ENCODE measurements around the gene ZMYND10.

Gene ZMYND10

DNA sequence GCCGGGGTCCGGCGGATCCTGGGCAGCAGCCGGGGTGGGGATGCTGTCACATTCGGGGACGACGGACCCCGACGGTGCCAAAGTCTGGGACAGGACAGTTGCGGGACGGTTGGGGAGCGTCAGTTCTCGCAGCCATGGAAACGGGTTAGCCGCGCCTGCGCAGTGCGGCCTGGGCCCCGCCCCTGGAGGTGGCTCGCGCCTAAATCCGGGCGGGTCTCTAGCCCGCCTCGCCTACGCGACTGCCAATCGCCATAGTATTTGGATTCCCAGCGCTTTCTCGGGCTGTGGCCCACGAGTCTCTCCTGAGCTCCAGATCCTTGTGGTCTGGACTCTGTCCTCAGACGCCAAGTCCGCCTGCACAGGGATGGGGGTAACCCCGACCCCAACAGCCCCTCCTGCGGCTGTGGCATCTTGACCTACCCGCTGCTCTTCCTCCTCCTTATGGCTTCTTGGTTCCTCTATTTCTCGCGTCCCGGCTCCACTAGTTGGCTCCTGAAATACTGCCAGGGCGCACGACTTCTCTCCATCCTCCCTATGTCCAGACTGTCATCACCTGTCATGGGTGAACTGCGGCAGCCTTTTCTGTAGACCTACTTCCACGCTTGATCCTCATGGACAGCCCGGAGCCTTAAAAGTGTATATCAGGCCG, at the start of gene ZMYND10:
Gene ZMYND10, minus strand, starts transcription at position 147 of the 649 bp plus-strand sequence. CDS start 153 bp downstream, outside the sequence.
- DNase-seq = peak; percentile 57 to 68 (median 60)

DNA sequence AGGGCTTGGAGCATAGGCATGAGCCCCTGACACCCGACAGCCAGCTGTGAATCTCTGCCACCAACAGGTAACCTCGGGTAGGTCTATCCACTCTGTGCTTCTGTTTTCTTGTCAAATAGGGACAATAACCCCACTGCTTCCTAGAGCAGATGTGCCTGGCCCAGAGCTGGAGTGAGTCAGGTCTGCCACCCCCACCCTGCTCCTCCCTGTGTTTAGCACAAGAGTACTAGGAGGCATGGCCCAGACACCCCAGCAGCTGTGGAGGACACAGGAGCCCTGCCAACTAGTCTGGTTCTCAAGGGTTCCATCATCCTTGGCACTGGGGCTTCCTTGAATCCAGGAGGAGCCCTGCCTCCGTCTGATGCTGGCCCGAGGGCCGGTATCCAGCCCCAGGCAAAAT, 47.5 kb upstream of the ZMYND10 start:
- DNase-seq = no peak

DNA sequence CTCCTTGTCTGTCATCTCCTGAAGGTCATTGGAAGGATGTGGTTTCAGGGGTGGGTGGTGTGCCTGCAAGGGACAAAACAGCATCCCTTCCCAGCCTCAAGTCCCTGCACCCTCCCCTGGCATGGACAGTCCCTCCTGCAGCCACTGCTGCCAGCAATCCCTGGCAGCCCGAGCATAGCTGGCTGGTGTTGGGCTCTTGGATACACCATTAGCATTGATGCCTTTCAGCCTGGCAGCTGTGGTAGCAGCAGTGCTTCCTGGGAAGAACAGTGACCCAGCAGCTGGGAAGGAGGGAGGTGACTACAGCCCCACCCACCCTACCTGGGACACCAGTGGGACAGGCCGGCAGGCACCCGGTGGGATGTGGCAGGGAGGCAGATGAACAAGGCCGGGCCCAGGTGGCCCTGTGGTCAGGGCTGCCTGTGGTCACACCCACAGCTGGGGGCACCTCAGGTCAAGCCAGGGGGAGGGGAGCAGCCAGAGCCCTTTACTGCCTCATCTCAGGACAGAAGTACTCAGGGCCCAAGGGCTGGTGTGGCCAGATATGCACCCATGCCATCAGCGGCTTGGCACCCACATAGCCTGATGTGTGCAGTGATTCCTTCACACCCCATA, 46.7 kb upstream of the ZMYND10 start:
- DNase-seq = no peak

DNA sequence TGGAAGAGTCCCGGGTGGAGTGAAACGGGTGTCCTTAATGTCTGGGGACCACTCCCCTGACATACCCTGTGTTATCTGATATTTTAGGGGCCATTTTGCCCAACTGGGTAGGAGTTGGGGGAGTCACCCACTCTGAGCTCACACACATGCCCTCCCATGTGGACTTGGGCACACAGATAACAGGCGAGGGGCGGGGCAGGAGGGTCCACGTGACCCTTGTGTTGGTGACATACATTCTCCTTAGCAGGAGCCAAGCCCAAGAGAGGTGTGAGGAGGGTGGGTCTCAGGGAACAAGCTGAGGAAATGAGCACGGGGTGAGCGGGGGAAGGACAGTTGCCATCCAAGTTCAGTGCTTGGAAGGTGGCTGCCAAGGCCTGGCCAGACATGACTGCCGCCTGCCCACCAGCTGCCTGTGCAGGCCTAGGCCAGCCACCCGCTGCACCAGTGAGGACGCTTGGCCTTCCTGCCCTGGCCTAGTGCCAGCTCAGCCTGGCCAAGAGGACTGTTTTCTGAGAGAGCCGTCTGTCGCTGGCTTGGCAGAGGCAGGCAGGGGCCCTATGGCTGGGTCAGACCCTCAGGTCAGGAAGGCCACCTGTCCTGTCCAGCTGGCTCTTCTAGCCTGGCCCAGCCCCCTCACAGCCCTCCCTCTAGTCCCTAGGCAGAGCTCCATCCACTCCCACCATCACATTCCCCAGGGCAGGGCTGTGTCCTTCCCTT, 45.1 kb upstream of the ZMYND10 start:
- DNase-seq = no peak

DNA sequence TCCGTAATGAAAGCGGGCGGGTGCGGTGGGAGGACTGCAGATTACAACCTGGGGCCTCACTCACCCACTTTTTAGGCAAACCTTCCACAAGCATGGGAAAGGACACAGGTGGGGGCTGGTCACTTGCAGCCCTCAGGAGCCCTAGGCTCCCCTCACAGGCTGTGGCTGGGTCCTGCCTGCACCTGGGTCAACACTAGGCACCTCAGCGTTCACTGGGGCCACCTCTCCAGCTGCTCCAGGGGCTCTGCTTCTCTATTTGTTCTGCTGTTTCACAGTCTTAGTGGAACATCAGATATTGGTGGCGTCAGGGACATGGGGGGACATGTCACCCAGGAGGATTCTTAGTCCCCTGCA, 43.9 kb upstream of the ZMYND10 start:
- DNase-seq = no peak

DNA sequence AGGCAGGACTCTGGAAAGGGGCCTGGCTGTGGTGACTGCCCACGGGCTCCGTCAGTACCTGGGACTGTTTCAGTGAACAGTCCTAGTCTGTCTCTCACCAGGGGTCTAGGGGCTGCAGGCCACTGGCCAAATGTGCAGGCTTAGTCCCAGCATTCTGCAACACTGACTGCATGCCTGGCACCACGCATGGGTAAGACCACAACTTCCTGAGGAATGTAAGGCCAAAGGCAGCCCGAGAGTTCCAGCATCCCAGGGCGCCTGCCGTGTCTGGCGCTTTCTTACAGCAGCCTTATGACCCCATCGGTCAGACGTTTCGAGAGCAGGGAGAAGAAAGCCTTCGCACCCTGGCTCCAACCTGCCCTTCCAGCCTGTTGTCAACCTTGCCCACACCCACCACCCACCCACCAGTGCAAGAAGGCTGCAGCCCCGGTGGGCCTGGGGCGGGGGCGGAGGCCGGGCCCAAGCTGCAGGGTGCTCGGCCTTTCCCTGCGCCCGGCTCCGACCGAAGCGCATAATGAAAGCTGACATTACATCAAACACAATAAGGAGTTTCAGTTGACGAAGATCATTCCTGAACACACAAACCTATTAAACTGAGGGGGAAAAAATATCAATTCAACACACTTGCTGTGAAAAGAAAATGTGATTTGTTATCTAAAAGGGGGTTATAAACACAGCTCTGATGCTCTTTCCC, 43.3 kb upstream of the ZMYND10 start:
- no peak for DNase-seq

DNA sequence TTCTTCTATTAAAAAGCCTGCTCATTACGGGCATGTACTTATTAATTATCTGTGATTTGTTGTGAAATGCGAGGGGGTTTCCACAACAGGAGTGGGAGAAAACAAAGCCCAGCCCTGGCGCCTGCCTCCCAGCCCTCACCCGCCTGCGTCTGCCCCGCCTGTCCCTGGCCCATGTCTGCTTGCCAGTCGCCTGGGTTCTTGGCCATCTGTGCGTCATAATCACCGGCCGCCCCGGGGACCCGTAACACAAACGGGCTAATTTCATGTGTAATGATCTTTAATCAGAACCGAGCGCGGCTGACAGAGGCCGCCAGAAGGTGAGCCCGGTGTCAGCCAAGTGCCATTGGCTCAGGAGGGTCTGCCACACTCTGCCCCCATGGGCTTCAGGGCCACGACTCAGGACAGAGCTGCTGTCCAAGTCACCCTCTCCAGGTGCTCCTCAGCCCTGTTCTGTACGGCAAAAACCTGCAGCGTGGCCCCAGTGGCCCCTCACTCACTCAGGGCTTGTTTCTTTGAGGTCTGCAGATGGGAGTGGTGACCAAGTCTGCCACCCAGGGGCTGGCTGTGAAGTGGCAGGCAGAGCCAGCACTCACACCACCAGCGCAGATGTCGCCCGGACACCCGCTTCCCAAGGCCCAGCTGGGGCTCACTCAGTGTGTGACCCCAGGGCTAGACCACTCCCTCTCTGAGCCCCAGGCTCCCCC, 42.6 kb upstream of the ZMYND10 start:
- no peak for DNase-seq

DNA sequence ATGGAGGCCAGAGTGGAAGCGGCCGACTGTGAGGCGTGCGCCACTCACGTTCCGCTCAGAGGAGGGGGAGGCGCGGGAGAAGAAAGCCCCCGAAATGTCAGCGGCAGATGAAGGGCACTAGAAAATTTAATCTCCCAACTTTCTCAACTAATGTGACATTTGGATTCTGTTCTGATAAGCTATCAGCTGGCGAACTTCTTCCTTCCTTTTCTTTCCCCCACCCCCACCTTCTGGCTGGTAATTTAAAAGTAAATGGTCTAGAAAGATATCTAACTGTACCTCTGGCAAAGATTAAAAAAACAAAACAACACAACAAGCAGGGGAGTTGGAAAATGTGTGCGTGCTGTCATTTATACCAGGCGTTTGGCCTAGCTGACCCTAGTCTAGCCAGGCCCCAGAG, 40.2 kb upstream of the ZMYND10 start:
- no peak for DNase-seq

DNA sequence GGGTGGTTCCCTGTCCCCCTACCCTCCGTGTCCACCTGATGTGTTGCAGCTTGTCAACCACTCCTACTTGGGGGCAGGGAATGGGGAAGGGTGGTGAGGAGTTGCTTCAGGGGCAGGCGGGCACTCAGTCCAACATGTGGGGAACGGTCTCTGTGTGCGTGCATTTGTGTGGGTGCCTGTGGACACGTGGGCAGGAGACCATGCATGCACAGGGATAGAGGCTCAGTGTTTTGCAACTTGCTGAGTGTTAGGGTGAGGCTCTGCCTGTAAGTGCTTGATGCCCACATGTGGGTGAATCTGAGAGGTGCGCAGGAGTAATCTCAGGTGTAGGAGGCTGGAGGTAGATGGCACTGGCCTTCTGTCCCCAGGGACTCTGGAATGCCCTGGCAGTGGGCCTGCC, 38.2 kb upstream of the ZMYND10 start:
- DNase-seq = no peak

DNA sequence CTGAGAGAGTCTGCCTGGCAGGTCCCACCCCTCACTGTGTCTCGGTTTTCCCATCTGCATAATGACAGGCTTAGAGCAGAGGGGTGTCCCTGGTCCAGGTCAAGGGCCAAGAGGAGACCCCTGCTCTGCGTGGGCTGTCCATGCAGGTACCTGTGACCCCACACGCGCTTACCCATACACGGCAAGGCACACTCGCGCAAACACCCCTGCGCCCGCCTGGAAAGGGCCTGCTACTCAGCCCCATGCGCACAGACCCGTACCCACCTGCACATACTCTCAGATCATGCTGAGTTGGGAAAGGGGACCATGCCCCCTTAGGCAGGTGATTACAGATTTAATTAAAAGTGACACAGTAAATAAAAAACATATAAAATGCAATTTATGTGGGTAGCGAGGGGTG, 37.2 kb upstream of the ZMYND10 start:
- no peak for DNase-seq

DNA sequence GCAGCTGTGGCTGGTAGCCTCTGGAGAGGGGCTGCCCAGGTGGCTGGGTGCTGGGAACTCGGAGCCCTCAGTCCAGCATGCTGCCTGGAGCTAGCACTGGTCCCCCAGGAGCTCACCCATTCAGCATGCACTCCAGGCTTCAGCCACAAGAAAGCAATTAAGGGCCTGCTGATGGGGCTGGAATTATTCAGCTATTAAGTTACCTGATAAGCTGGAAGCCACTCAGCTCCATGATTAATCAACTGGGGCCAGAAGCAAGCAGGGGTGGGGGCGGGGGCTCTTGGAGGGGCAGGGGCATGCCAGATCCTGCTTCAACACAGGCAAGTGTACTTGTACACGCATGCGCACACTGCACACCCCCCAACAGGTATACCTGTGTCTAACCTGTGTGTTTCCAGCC, 35.9 kb upstream of the ZMYND10 start:
- no peak for DNase-seq

DNA sequence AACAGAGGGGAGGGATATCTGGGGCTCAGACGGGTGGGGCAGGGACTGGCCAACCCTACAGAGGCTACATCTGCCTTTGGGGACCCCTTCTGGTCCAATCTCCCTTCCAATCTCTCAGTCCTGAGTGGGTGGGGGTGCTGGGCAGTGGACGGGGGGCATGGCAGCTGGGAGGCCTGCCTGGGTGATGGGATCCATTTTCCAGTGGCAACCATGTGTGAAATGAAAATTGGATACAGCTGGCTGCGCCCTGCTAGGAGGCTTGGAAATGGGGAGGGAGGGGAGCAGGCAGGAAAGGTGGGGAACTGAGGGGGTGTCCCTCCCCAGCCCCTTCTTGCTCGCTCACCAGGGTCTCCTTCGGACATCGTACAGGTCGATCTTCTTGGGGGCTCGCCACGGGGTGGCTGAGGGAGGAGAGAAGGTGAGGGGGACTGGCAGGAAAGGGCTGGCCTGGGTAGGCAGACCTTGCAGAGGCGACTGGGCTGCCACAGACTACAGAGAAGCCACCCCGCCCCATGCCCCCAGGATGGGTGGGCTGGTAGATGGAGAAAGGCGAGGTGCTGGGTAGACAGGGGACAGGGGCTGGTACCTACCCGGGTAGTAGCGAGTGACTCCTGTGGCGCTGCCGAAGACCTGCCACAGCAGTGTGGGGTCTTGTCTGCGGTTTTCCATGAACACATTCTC, 35.0 kb upstream of the ZMYND10 start:
- no peak for DNase-seq

DNA sequence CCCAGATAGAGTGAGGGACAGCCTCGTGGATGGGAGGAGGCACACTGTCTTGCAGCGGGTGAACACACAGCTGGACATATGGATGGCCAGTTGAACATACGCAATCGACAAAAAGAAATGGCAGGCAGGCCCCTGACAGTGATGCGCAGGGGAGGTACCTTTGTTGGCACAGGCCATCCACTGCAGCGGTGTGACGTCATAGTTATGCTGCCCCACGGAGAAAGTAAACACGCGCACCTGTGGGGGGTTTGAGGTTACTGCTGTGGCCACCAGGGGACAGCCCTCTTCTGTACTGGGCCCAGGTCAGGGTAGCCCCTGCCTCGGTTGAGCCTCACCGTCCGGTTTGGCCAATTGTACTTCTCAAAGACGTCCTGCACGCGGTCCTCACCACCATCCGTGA, 33.2 kb upstream of the ZMYND10 start:
- DNase-seq = no peak

DNA sequence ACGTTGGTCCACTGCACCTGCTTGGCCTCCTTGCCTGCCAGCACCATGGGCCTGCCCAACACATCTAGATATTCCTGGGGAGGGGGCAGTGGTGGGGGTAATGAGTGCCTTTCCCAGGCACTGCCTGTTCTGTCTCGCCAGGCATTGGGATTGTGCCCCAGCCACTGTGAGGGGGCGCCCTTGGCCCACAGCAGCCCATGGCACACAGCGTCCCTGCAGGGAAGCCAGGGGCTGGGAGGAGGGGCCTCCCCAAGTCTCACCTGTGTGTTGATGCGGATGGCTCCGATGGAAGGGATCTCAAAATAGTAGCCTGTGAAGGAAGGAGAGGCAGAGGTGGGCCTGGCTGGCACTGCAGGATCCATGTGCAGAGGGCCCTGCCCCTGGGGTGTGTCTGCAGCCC, 32.5 kb upstream of the ZMYND10 start:
- DNase-seq = no peak

DNA sequence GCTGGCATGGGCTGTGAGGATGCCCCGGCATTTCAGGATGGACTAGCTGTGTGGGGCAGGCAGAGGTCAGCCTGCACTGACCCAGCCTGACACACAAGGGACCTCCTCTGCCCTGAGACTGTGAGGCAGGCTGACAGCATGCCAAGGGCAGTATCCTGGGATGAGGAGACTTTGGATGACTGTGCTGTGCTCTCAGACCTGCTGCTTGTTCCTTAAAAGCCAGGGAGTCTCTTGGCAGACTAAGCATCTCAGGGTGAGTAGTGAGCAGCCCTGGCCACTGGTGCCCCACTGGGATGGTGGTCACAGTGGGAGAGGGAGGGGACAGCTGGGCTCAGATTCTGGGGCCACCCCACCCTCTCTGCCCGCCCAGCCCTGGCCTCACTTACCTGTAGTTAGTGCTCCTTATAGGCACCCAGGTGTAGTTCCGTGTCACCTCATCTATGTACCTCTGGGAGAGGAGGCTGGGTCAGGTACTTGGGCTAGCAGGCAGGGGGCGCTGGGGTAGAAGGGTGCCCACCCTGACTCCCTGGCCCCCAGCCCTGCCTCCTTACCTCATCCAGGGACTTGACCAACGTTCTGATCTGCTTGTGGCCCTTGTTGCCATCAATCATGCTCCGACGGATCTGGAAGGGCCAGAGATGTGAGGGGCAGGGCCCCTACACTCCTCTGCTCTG, 29.9 kb upstream of the ZMYND10 start:
- no peak for DNase-seq

DNA sequence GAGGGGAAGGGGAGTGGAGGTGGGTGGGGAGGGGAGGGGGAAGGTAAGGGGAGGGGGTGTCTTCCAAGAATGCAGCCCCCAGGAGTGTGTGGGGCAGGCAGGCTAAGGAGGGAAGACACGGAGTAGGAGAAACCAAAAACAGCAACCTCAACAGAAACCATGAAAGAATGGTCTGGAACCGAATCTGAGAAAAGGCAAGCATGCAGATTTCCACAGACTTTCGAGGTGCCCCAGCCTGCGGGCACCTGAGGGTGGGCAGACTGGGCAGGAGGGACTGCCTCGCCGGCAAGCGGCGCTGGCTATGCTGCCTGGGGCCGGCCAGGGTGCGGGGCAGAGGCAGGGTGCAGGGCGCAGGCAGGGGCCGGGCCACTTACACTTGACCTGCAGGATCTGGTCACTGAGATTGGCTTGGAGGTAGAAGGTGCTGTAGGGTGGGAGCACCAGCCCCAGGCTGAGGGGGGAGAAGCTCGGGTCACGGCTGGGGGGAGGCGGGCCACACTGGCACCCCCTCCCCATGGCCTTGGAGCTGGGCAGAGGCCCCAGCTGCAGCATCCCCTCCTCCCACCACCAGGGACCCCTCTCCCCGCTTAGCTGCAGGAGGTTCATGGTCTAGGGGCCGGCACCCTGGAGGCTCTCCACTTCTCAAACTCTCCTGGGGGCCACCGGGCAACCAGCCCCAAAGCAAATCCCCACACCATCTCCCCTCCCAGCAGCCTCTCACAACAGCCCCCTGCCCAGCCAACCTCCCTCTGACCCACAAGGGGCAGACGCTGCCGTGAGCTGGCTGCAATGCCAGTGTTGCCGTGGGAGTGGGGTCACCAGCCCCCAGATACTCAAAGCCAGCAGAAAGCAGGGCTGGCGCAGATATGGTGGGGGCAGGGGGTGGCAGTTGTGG, 29.1 kb upstream of the ZMYND10 start:
- DNase-seq = no peak

DNA sequence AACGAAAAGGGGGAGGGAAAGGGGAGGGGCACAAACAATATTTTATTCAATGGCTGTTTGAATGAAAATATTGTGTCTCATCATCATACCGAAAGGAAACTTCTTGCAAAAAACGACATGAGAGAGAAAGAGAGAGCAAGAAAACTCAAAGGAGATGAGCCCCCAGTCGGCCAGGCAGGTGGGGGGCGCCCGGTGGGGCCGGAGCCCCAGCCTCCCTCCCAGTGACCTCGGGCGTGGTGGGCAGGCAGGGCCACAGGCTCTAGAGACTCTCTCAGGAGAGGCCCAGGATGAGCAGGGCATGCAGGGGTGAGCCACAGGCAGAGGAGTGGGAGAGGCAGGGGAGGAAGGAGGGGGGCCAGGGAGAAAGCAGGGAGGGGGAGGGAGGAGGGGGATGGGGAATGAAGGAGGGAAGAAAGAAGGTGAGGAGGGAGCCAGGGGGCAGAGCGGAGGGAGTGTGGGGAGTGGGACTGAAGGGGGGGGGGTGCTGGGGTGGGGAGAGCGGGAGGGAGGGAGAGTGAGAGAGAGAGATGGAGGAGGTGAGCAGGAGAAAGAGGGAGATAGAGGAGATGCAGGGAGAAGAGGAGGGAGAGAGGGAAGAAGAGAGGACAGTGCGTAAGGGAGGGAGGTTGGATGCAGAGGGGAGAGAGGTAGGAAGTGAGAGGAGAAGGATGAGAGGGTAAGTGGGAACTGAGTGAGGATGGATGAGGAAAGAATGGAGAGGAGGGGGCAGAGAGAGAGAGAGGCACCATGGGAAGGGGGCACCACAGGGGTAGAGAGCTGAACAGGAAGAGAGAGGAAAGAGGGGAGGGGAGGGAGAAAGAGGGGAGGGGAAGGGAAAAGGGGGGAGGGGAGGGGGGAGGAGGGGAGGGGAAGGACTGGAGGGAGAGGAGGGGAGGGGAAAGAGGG, 27.9 kb upstream of the ZMYND10 start:
- DNase-seq = no peak

DNA sequence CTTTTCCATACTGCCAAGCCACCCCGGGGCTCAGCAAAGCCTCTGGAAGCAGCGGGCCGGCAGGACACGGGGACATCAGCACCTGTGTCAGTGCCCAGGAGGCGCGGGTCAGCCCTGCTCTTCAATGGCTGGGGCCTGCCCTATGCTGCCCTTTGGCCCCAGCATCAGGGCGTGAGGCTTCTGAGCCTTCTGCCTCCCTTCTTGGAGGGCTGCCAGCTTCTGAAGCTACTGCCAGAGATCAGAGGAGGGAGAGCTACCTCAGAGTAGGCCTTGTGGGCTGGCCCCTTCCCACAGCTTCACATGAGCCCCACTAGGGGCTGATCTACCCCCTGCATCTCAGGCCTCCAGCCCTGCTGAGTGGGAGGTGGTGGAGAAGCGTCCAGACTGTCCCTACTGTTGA, 26.8 kb upstream of the ZMYND10 start:
- no peak for DNase-seq

DNA sequence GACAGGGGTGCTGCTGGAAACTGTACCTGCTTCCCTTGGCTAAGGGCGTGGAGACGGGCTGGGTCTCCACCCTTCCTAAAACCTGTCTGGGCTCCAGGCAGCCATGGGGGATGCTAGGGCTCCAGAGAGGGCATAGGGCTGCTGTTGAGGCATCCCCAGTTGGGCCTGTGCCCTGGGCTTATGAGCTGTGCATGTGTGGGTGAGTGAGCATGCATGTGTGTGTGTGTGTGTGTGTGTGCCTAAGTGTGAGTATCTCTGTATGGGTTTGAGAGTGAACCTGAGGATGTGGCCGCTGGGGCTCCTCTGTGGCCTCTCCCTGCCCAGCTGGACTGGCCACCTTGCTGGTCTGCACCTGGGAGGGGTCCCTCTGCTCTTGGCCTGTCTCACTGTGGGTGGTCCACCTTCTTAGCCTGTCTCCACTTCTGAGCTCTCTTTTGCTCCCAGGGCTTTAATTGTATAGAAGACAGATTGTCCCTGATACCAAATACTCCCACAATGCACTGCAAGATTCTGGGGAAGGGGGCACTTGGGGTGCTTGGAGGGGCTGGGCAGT, 25.7 kb upstream of the ZMYND10 start:
- no peak for DNase-seq

DNA sequence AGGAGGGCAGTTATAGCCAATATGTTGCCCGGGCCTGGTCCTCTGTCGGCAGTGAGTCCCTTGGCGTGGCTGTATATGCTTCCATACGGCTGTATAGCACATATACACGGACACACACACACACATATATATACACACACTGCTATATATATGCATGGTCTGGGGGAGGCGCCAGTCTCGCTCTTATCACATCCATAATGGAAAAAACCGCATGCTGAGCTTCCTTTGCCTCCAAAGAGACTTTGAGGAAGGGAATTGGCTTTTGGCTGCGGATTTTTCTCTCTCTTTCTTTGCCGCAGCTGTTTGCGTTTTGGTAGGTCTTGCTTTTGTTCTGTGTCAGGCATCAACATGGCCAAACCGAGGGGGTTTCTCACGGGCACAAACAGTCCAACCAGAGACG, 25.1 kb upstream of the ZMYND10 start:
- no peak for DNase-seq
